H9 (cell line): ENCODE results near the gene CABP4. TPM values are rescaled to one million over a fixed set of nuclear protein-coding genes. Genes with fewer than 3 reads are reported as not detected.

Experiments used
- DNase-seq: peaks from one replicate; pipeline ENCODE4 v3.0.0-alpha.2; 2017
- H2AFZ ChIP-seq: one replicate; pipeline ENCODE4 v1.6.1; 2013; ENCODE audit warnings: mild to moderate bottlenecking, low read length, control low read depth, moderate library complexity
- H2AK5ac ChIP-seq: 2 replicates; pipeline ENCODE4 v1.6.1; 2013; ENCODE audit warnings: low read length, control low read depth, mixed read lengths; ENCODE audit not compliant: insufficient read length
- H2BK120ac ChIP-seq: one replicate; pipeline ENCODE4 v1.6.1; 2013; ENCODE audit warnings: low read depth, mild to moderate bottlenecking, low read length, control low read depth, inconsistent platforms; ENCODE audit not compliant: poor library complexity, severe bottlenecking
- H2BK12ac ChIP-seq: 2 replicates; pipeline ENCODE4 v1.6.1; 2013; ENCODE audit warnings: low read length, control low read depth, mixed read lengths, low read depth; ENCODE audit not compliant: insufficient read length
- H2BK15ac ChIP-seq: 2 replicates; pipeline ENCODE4 v1.6.1; 2013; ENCODE audit warnings: low read depth, low read length, control low read depth
- H2BK20ac ChIP-seq: one replicate; pipeline ENCODE4 v1.6.1; 2013; ENCODE audit warnings: low read depth, mild to moderate bottlenecking, low read length, control low read depth, inconsistent platforms; ENCODE audit not compliant: poor library complexity, severe bottlenecking
- H2BK5ac ChIP-seq: 2 replicates; pipeline ENCODE4 v1.6.1; 2013; ENCODE audit warnings: low read length, control low read depth, mixed read lengths; ENCODE audit not compliant: insufficient read length
- H3K14ac ChIP-seq: 2 replicates; pipeline ENCODE4 v1.6.1; 2013; ENCODE audit warnings: low read length, control low read depth; ENCODE audit not compliant: insufficient read depth
- H3K18ac ChIP-seq: 2 replicates; pipeline ENCODE4 v1.6.1; 2013; ENCODE audit warnings: low read depth, mild to moderate bottlenecking, mixed read lengths, low read length, control low read depth; ENCODE audit not compliant: insufficient read length
- H3K23ac ChIP-seq: 2 replicates; pipeline ENCODE4 v1.6.1; 2013; ENCODE audit warnings: low read length, control low read depth, mixed read lengths, low read depth; ENCODE audit not compliant: insufficient read length
- H3K23me2 ChIP-seq: 2 replicates; pipeline ENCODE4 v1.6.1; 2013; ENCODE audit warnings: low read depth, mild to moderate bottlenecking, mixed read lengths, low read length, control low read depth; ENCODE audit not compliant: insufficient read length, poor library complexity, severe bottlenecking
- H3K27ac ChIP-seq: 2 replicates; pipeline ENCODE4 v1.5.1; 2013; ENCODE audit warnings: low read length, control low read depth, mixed read lengths, low read depth; ENCODE audit not compliant: insufficient read length
- H3K27me3 ChIP-seq: 2 replicates; pipeline ENCODE4 v1.6.1; 2013; ENCODE audit warnings: low read length, control low read depth, inconsistent platforms; ENCODE audit not compliant: insufficient read depth
- H3K4ac ChIP-seq: 2 replicates; pipeline ENCODE4 v1.6.1; 2013; ENCODE audit warnings: low read depth, mild to moderate bottlenecking, control low read depth, inconsistent platforms, low read length, moderate library complexity
- H3K4me1 ChIP-seq: 2 replicates; pipeline ENCODE4 v1.6.1; 2013; ENCODE audit warnings: low read length, control low read depth, inconsistent platforms; ENCODE audit not compliant: insufficient read depth
- H3K4me2 ChIP-seq: 2 replicates; pipeline ENCODE4 v1.6.1; 2013; ENCODE audit warnings: low read length, control low read depth, mixed read lengths; ENCODE audit not compliant: insufficient read length, insufficient read depth
- H3K56ac ChIP-seq: 2 replicates; pipeline ENCODE4 v1.6.1; 2013; ENCODE audit warnings: low read depth, mild to moderate bottlenecking, mixed read lengths, low read length, control low read depth; ENCODE audit not compliant: insufficient read length
- H3K79me1 ChIP-seq: 2 replicates; pipeline ENCODE4 v1.6.1; 2013; ENCODE audit warnings: low read depth, mild to moderate bottlenecking, moderate library complexity, low read length, control low read depth, inconsistent platforms; ENCODE audit not compliant: insufficient read depth, poor library complexity, severe bottlenecking
- H3K79me2 ChIP-seq: 2 replicates; pipeline ENCODE4 v1.6.1; 2013; ENCODE audit warnings: low read length, control low read depth, inconsistent platforms; ENCODE audit not compliant: insufficient read depth
- H3K9ac ChIP-seq: 2 replicates; pipeline ENCODE4 v1.6.1; 2013; ENCODE audit warnings: low read length, control low read depth, mixed read lengths; ENCODE audit not compliant: insufficient read length; ENCODE audit errors: extremely low read depth
- H3K9me3 ChIP-seq: one replicate; pipeline ENCODE4 v1.6.1; 2013; ENCODE audit warnings: low read depth, low read length, inconsistent platforms; ENCODE audit not compliant: control insufficient read depth
- H3T11ph ChIP-seq: one replicate; pipeline ENCODE4 v1.6.1; 2013; ENCODE audit warnings: mild to moderate bottlenecking, low read length, control low read depth, inconsistent platforms
- H4K20me1 ChIP-seq: one replicate; pipeline ENCODE4 v1.6.1; 2013; ENCODE audit not compliant: control insufficient read depth, insufficient read length, insufficient read depth
- H4K5ac ChIP-seq: 2 replicates; pipeline ENCODE4 v1.6.1; 2013; ENCODE audit warnings: low read depth, mild to moderate bottlenecking, mixed read lengths, low read length, control low read depth; ENCODE audit not compliant: insufficient read length
- H4K8ac ChIP-seq: replicated peaks from 2 replicates; pipeline ENCODE4 v1.6.1; 2013; ENCODE audit warnings: low read length, control low read depth, mixed read lengths, low read depth; ENCODE audit not compliant: insufficient read length
- H4K91ac ChIP-seq: 2 replicates; pipeline ENCODE4 v1.6.1; 2013; ENCODE audit warnings: low read depth, mild to moderate bottlenecking, moderate library complexity, mixed read lengths, low read length, control low read depth; ENCODE audit not compliant: insufficient read length
- H3K27ac Mint-ChIP-seq, 3 experiments: 2 replicates in 2 of 3; 3 replicates in 1 of 3; pipeline ENCODE4 v1.8.0; 2020 to 2021; ENCODE audit warnings: mixed read lengths in 3 of 3, mild to moderate bottlenecking in 1 of 3, moderate library complexity in 1 of 3
- H3K27me3 Mint-ChIP-seq: 2 replicates; pipeline ENCODE4 v1.8.0; 2021; ENCODE audit warnings: low read depth, mild to moderate bottlenecking, moderate library complexity, mixed read lengths
- H3K36me3 Mint-ChIP-seq, 3 experiments: 2 replicates in 2 of 3; 3 replicates in 1 of 3; pipeline ENCODE4 v1.8.0; 2020 to 2021; ENCODE audit warnings: low read depth in 3 of 3, mixed read lengths in 3 of 3; ENCODE audit not compliant: insufficient read depth in 1 of 3
- H3K4me1 Mint-ChIP-seq, 2 experiments: 2 replicates each; pipeline ENCODE4 v1.8.0; 2020; ENCODE audit warnings: mixed read lengths in 2 of 2
- H3K4me3 Mint-ChIP-seq, 2 experiments: 2 replicates in 1 of 2; 3 replicates in 1 of 2; pipeline ENCODE4 v1.8.0; 2020 to 2021; ENCODE audit warnings: mild to moderate bottlenecking in 2 of 2, mixed read lengths in 2 of 2, moderate library complexity in 1 of 2
- H3K9me3 Mint-ChIP-seq, 2 experiments: 2 replicates in 1 of 2; 3 replicates in 1 of 2; pipeline ENCODE4 v1.8.0; 2020; ENCODE audit warnings: mild to moderate bottlenecking in 2 of 2, mixed read lengths in 2 of 2, moderate library complexity in 1 of 2
- CTCF ChIP-seq: fragments of 200-600 bp; sonication (generic); conservative IDR thresholded peaks from 3 replicates; pipeline ENCODE4 v1.8.0; 2021; ENCODE audit warnings: antibody characterized with exemption, mild to moderate bottlenecking
- WGBS: extraction: QIAGEN DNeasy Blood & Tissue Kit; methylation state at CpG from one replicate; pipeline ENCODE4 v1.1.7; 2013; ENCODE audit warnings: missing lambda C conversion rate, low lambda C conversion rate, mixed read lengths; ENCODE audit not compliant: insufficient read length; ENCODE audit errors: extremely low coverage; 5-methylcytosine and 5-hydroxymethylcytosine counted together
- total RNA-seq: library from RNA; stranded (reverse); gene quantifications from 2 replicates; pipeline ENCODE4 v1.2.1, GENCODE V29; 2021

Gene CABP4
- total RNA-seq, 1 experiment from 2014 or later, result not detected

- Histone ChIP-seq H2BK15ac (no peak within 1 kb of the TSS), H3K4me1 (no peaks in the 10 kb centered on the region; the same call in 1 of the 2 replicates), H2AFZ (no peak within 1 kb of the TSS), H3K23ac (no peak within 1 kb of the TSS), H3K4me2 (no peak within 1 kb of the TSS), H3K79me2 (no peaks in the 10 kb centered on the region), H2AK5ac (no peak within 1 kb of the TSS), H3K4ac (no peak within 1 kb of the TSS), H2BK20ac (no peak within 1 kb of the TSS), H2BK12ac (no peak within 1 kb of the TSS), H2BK120ac (no peak within 1 kb of the TSS), H3K56ac (no peak within 1 kb of the TSS), H4K91ac (no peak within 1 kb of the TSS), H3K18ac (peak within 1 kb of the TSS; percentile 15), H4K20me1 (no peaks in the 10 kb centered on the region), H4K8ac (no peak within 1 kb of the TSS), H2BK5ac (no peak within 1 kb of the TSS), H3K14ac (peak within 1 kb of the TSS; percentile 20; the same call in 1 of the 2 replicates), H3K79me1 (no peaks in the 10 kb centered on the region), H3K27ac (peak within 1 kb of the TSS; percentile 6), H3T11ph (no peak within 1 kb of the TSS), H3K23me2 (no peaks in the 10 kb centered on the region), H3K9ac (no peak within 1 kb of the TSS), H3K9me3 (no peaks in the 10 kb centered on the region), H3K27me3 (no peaks in the 10 kb centered on the region), H4K5ac (no peak within 1 kb of the TSS)
- no peak for TF ChIP-seq CTCF
- Mint-ChIP-seq H3K36me3 (peaks cover 11 to 51% (median 48%) of the 10 kb centered on the region in 3 experiments; a peak in 6 of 7 replicates), H3K9me3 (no peaks in the 10 kb centered on the region), H3K27me3 (no peaks in the 10 kb centered on the region; the same call in 1 of the 2 replicates), H3K4me3 (peak within 1 kb of the TSS in 1 of 2 experiments; percentile 32; a peak in 1 of 5 replicates), H3K27ac (peak within 1 kb of the TSS; percentile 35 to 78 (median 69); a peak in 5 of 7 replicates), H3K4me1 (peaks cover 4 to 10% of the 10 kb centered on the region in 2 experiments)
- WGBS, result no CpG with 5 or more reads among the region's 26 CpGs
- DNase-seq, result no peak
Measured at GRCh38 chr11:67437082-67437808, 17.9 kb upstream of the CABP4 start, which contains the start of gene PTPRCAP. Gene PTPRCAP (minus strand): TSS chr11:67437682. CDS start chr11:67437619, 63 bp downstream.
